Measurements from ENCODE around the gene IRX4.

GRCh38 chr5:1859099-1859498 lies 23.6 kb downstream of the IRX4 start:
- no peak for TF ChIP-seq EZH2 (IDR thresholded peaks at IDR 0.05; ENCODE audit: insufficient read depth, low read length)
- no peak for TF ChIP-seq CTCF (IDR thresholded peaks at IDR 0.05; ENCODE audit: insufficient read depth, low read depth, low read length)
